Stimulated activated naive CD8-positive, alpha-beta T cell treated with anti-CD3 and anti-CD28 coated beads, Interleukin-15, Interleukin-2, amounts not matched to agents 100 ng/mL and 50 ng/mL, for 24 hours (primary cell): Measurements from ENCODE around the gene SLC22A4.
A peak's percentile ranks its signal among the peaks of the same experiment; 100 is the strongest.

ENCODE experiments used
- H3K27ac Mint-ChIP-seq: one replicate; pipeline ENCODE4 v1.8.0; 2021; ENCODE audit warnings: mild to moderate bottlenecking, mixed read lengths
- H3K27me3 Mint-ChIP-seq: one replicate; pipeline ENCODE4 v1.8.0; 2021; ENCODE audit warnings: mixed read lengths
- H3K36me3 Mint-ChIP-seq: one replicate; pipeline ENCODE4 v1.8.0; 2021; ENCODE audit warnings: low read depth, mixed read lengths
- H3K4me1 Mint-ChIP-seq: one replicate; pipeline ENCODE4 v1.8.0; 2021; ENCODE audit warnings: low read depth, mixed read lengths
- H3K4me3 Mint-ChIP-seq: one replicate; pipeline ENCODE4 v1.8.0; 2021; ENCODE audit warnings: mild to moderate bottlenecking, mixed read lengths
- H3K9me3 Mint-ChIP-seq: one replicate; pipeline ENCODE4 v1.8.0; 2021; ENCODE audit warnings: mixed read lengths

SLC22A4 gene

GRCh38 chr5:132355140-132355765, 61.1 kb downstream of the SLC22A4 start:
- Mint-ChIP-seq H3K4me1 (no peaks in the 10 kb centered on the region), H3K27me3 (no peaks in the 10 kb centered on the region), H3K9me3 (no peaks in the 10 kb centered on the region), H3K4me3 (no peak overlapping the region), H3K36me3 (no peaks in the 10 kb centered on the region), H3K27ac (no peak overlapping the region)

GRCh38 chr5:132358775-132359174, 64.6 kb downstream of the SLC22A4 start:
- Mint-ChIP-seq H3K4me3 (no peak overlapping the region), H3K27me3 (no peaks in the 10 kb centered on the region), H3K4me1 (no peaks in the 10 kb centered on the region), H3K9me3 (no peaks in the 10 kb centered on the region), H3K27ac (no peak overlapping the region), H3K36me3 (peaks cover 9% of the 10 kb centered on the region)

GRCh38 chr5:132362086-132362485, 67.9 kb downstream of the SLC22A4 start:
- no peak overlapping the region for H3K4me3 Mint-ChIP-seq
- peaks cover 17% of the 10 kb centered on the region for H3K36me3 Mint-ChIP-seq
- no peaks in the 10 kb centered on the region for H3K9me3 Mint-ChIP-seq
- H3K27ac Mint-ChIP-seq: no peak overlapping the region
- no peaks in the 10 kb centered on the region for H3K4me1 Mint-ChIP-seq
- H3K27me3 Mint-ChIP-seq: no peaks in the 10 kb centered on the region

GRCh38 chr5:132363431-132364112, 69.4 kb downstream of the SLC22A4 start:
- H3K4me3 Mint-ChIP-seq: no peak overlapping the region
- no peaks in the 10 kb centered on the region for H3K27me3 Mint-ChIP-seq
- no peak overlapping the region for H3K27ac Mint-ChIP-seq
- H3K4me1 Mint-ChIP-seq: no peaks in the 10 kb centered on the region
- H3K9me3 Mint-ChIP-seq: no peaks in the 10 kb centered on the region
- peaks cover 17% of the 10 kb centered on the region for H3K36me3 Mint-ChIP-seq

DNA sequence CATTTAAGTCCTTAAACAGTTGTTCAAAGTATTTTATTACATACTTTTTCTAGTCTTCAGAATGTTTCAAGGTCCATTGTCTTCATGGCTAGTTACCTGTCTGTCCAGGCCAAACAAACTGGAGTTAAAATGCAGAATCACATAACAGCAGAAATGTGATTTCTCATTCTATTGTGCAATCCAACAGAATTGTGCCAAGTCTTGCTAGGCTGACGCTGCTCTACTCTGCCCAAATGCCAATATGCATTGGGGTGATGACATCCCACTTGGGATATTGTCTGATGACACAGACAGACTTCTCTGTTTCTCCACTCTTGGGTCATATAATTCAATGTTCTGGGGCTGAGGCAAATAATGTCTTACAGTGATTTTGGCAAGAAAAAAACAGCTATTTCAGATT, 70.1 kb downstream of the SLC22A4 start:
- peaks cover 17% of the 10 kb centered on the region for H3K36me3 Mint-ChIP-seq
- peaks cover 5% of the 10 kb centered on the region for H3K4me1 Mint-ChIP-seq
- no peak overlapping the region for H3K27ac Mint-ChIP-seq
- H3K27me3 Mint-ChIP-seq: no peaks in the 10 kb centered on the region
- no peak overlapping the region for H3K4me3 Mint-ChIP-seq
- no peaks in the 10 kb centered on the region for H3K9me3 Mint-ChIP-seq

DNA sequence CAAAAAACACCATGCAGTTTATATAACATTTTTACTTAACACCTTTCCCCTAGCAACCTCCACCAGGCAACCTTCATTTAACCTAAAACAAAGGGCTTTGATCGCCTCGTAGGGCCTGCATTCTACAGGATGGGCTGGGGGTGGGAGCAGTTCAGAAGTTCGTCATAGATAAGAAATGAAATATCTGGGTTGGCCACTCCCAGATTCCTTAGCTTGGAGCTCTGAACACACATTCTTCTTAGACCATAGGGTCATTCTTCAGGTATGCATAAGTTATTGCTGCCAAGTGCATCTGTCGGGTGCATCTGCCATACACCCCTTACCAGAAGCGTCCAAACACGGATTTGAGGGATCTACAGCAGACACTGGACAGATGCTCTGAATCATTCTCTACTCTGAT, 71.0 kb downstream of the SLC22A4 start:
- Mint-ChIP-seq H3K4me3 (no peak overlapping the region), H3K36me3 (peaks cover 17% of the 10 kb centered on the region), H3K27me3 (no peaks in the 10 kb centered on the region), H3K9me3 (no peaks in the 10 kb centered on the region), H3K4me1 (peaks cover 5% of the 10 kb centered on the region), H3K27ac (no peak overlapping the region)

DNA sequence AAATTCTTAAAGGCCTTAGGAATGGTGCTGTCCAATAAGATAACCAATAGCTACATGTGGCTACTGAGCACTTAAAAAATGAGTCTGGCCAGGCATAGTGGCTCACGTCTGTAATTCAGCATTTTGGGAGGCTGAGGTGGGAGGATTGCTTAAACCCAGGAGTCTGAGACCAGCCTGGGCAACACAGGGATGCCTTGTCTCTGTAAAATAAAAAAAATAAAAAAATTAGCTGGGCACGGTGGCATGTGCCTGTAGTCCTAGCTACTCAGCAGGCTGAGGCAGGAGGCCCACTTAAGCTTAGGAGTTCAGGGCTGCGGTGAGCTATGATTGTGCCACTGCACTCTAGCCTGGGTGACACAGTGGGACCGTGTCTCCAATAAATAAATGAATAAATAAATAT, 74.0 kb downstream of the SLC22A4 start:
- H3K27me3 Mint-ChIP-seq: no peaks in the 10 kb centered on the region
- H3K9me3 Mint-ChIP-seq: no peaks in the 10 kb centered on the region
- peaks cover 30% of the 10 kb centered on the region for H3K4me1 Mint-ChIP-seq
- no peak overlapping the region for H3K4me3 Mint-ChIP-seq
- H3K27ac Mint-ChIP-seq: no peak overlapping the region
- peaks cover 13% of the 10 kb centered on the region for H3K36me3 Mint-ChIP-seq

GRCh38 chr5:132369007-132369473, 74.8 kb downstream of the SLC22A4 start:
- no peaks in the 10 kb centered on the region for H3K9me3 Mint-ChIP-seq
- peaks cover 5% of the 10 kb centered on the region for H3K36me3 Mint-ChIP-seq
- peaks cover 30% of the 10 kb centered on the region for H3K4me1 Mint-ChIP-seq
- H3K27me3 Mint-ChIP-seq: no peaks in the 10 kb centered on the region
- peak overlapping the region; percentile 56 for H3K27ac Mint-ChIP-seq
- peak overlapping the region; percentile 86 for H3K4me3 Mint-ChIP-seq

DNA sequence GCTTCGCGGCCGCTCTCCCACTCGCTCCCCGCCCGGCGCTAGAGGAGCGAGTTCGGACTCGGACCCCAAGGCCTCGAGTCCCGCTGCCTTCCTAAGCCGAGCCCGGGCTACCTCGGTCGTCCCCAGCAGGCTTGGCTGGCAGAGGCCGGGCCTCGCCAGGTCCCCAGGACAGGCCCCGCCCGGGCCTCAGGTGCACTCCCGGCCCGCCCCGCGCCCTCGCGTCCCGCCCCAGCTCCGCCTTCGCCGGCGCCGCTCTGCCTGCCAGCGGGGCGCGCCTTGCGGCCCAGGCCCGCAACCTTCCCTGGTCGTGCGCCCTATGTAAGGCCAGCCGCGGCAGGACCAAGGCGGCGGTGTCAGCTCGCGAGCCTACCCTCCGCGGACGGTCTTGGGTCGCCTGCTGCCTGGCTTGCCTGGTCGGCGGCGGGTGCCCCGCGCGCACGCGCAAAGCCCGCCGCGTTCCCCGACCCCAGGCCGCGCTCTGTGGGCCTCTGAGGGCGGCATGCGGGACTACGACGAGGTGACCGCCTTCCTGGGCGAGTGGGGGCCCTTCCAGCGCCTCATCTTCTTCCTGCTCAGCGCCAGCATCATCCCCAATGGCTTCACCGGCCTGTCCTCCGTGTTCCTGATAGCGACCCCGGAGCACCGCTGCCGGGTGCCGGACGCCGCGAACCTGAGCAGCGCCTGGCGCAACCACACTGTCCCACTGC, 75.4 kb downstream of the SLC22A4 start, which contains the start of gene SLC22A5:
TSS of gene SLC22A5 (plus strand) at position 237 of the 707 bp plus-strand sequence. CDS start at position 500, 263 bp downstream.
- Mint-ChIP-seq H3K4me1 (peaks cover 30% of the 10 kb centered on the region), H3K9me3 (no peaks in the 10 kb centered on the region), H3K4me3 (peak within 1 kb of the TSS; percentile 86), H3K36me3 (peaks cover under 1% of the 10 kb centered on the region), H3K27me3 (no peaks in the 10 kb centered on the region), H3K27ac (peak within 1 kb of the TSS; percentile 81)

GRCh38 chr5:132370181-132370970, 76.2 kb downstream of the SLC22A4 start:
- peaks cover 30% of the 10 kb centered on the region for H3K4me1 Mint-ChIP-seq
- H3K9me3 Mint-ChIP-seq: no peaks in the 10 kb centered on the region
- H3K4me3 Mint-ChIP-seq: peak overlapping the region; percentile 86
- no peaks in the 10 kb centered on the region for H3K27me3 Mint-ChIP-seq
- no peaks in the 10 kb centered on the region for H3K36me3 Mint-ChIP-seq
- H3K27ac Mint-ChIP-seq: peak overlapping the region; percentile 81

- H3K27me3 Mint-ChIP-seq: no peaks in the 10 kb centered on the region
- peak overlapping the region; percentile 81 for H3K27ac Mint-ChIP-seq
Measured at GRCh38 chr5:132370971-132371602, 76.9 kb downstream of the SLC22A4 start.

GRCh38 chr5:132371603-132371994, 77.4 kb downstream of the SLC22A4 start:
- Mint-ChIP-seq H3K27me3 (no peaks in the 10 kb centered on the region), H3K36me3 (no peaks in the 10 kb centered on the region), H3K4me3 (peak overlapping the region; percentile 86), H3K9me3 (no peaks in the 10 kb centered on the region), H3K4me1 (peaks cover 30% of the 10 kb centered on the region), H3K27ac (no peak overlapping the region)

More at GRCh38 chr5:132370971-132371602, 76.9 kb downstream of the SLC22A4 start:
- peaks cover 30% of the 10 kb centered on the region for H3K4me1 Mint-ChIP-seq
- no peaks in the 10 kb centered on the region for H3K9me3 Mint-ChIP-seq
- H3K36me3 Mint-ChIP-seq: no peaks in the 10 kb centered on the region
- peak overlapping the region; percentile 86 for H3K4me3 Mint-ChIP-seq

GRCh38 chr5:132372127-132372526, 77.9 kb downstream of the SLC22A4 start:
- peaks cover 30% of the 10 kb centered on the region for H3K4me1 Mint-ChIP-seq
- no peaks in the 10 kb centered on the region for H3K27me3 Mint-ChIP-seq
- no peaks in the 10 kb centered on the region for H3K36me3 Mint-ChIP-seq
- no peaks in the 10 kb centered on the region for H3K9me3 Mint-ChIP-seq
- H3K27ac Mint-ChIP-seq: no peak overlapping the region
- H3K4me3 Mint-ChIP-seq: no peak overlapping the region

- no peak overlapping the region for H3K27ac Mint-ChIP-seq
- no peaks in the 10 kb centered on the region for H3K27me3 Mint-ChIP-seq
- H3K4me1 Mint-ChIP-seq: peaks cover 30% of the 10 kb centered on the region
- no peaks in the 10 kb centered on the region for H3K9me3 Mint-ChIP-seq
- no peaks in the 10 kb centered on the region for H3K36me3 Mint-ChIP-seq
- H3K4me3 Mint-ChIP-seq: no peak overlapping the region
Measured at GRCh38 chr5:132372542-132372941, 78.3 kb downstream of the SLC22A4 start.
